ENCODE data around the gene CCDC85A. TPM values are rescaled to one million over a fixed set of nuclear protein-coding genes. Genes with fewer than 3 reads are reported as not detected.

CCDC85A gene
- total RNA-seq, 2 donors from 2014 or later: 2.4 to 5.0 TPM

GRCh38 chr2:56376699-56377665, 193.2 kb downstream of the CCDC85A start:
- no peaks in the 10 kb centered on the region for H3K9me3 ChIP-seq
- no peaks in the 10 kb centered on the region for H3K27me3 ChIP-seq
- H3K36me3 ChIP-seq: no peaks in the 10 kb centered on the region
- no peaks in the 10 kb centered on the region for H3K4me1 ChIP-seq
- no peak overlapping the region for H3K27ac ChIP-seq
- no peak for TF ChIP-seq CTCF (IDR thresholded peaks at IDR 0.05)
- H3K4me3 ChIP-seq: no peak overlapping the region
- DNase-seq (ENCODE audit: low spot score): no peak

- H3K4me3 ChIP-seq: no peak overlapping the region
- no peaks in the 10 kb centered on the region for H3K36me3 ChIP-seq
- TF ChIP-seq CTCF (IDR thresholded peaks at IDR 0.05): no peak
- H3K9me3 ChIP-seq: no peaks in the 10 kb centered on the region
- no peaks in the 10 kb centered on the region for H3K4me1 ChIP-seq
- DNase-seq (ENCODE audit: low spot score): no peak
- H3K27me3 ChIP-seq: no peaks in the 10 kb centered on the region
- H3K27ac ChIP-seq: no peak overlapping the region
Measured at GRCh38 chr2:56379066-56379465, 195.3 kb downstream of the CCDC85A start.

- H3K27me3 ChIP-seq: no peaks in the 10 kb centered on the region
- no peak overlapping the region for H3K27ac ChIP-seq
- H3K4me1 ChIP-seq: no peaks in the 10 kb centered on the region
- H3K36me3 ChIP-seq: no peaks in the 10 kb centered on the region
- no peak for DNase-seq (ENCODE audit: low spot score)
- H3K9me3 ChIP-seq: no peaks in the 10 kb centered on the region
- no peak overlapping the region for H3K4me3 ChIP-seq
- no peak for TF ChIP-seq CTCF (IDR thresholded peaks at IDR 0.05)
Measured at GRCh38 chr2:56380861-56381260, 197.1 kb downstream of the CCDC85A start.

- no peaks in the 10 kb centered on the region for H3K36me3 ChIP-seq
- no peaks in the 10 kb centered on the region for H3K27me3 ChIP-seq
- no peaks in the 10 kb centered on the region for H3K4me1 ChIP-seq
- H3K9me3 ChIP-seq: no peaks in the 10 kb centered on the region
- H3K4me3 ChIP-seq: no peak overlapping the region
- TF ChIP-seq CTCF (IDR thresholded peaks at IDR 0.05): no peak
- DNase-seq (ENCODE audit: low spot score): no peak
- H3K27ac ChIP-seq: no peak overlapping the region
Measured at GRCh38 chr2:56382466-56382865, 198.7 kb downstream of the CCDC85A start.

GRCh38 chr2:56386657-56387056, 202.9 kb downstream of the CCDC85A start:
- no peaks in the 10 kb centered on the region for H3K4me1 ChIP-seq
- no peaks in the 10 kb centered on the region for H3K9me3 ChIP-seq
- TF ChIP-seq CTCF (IDR thresholded peaks at IDR 0.05): no peak
- no peak overlapping the region for H3K27ac ChIP-seq
- no peaks in the 10 kb centered on the region for H3K36me3 ChIP-seq
- no peaks in the 10 kb centered on the region for H3K27me3 ChIP-seq
- DNase-seq (ENCODE audit: low spot score): no peak
- H3K4me3 ChIP-seq: no peak overlapping the region

All from right atrium auricular region (tissue), 2 donors.